ENCODE data around the gene C16orf90. TPM values are rescaled to one million over a fixed set of nuclear protein-coding genes. Genes with fewer than 3 reads are reported as not detected.

The C16orf90 gene
- total and polyA plus RNA-seq, 8 donors: not detected

GRCh38 chr16:3460585-3460984 is 34.7 kb downstream of the C16orf90 start:
- Histone ChIP-seq H3K27ac (no peak overlapping the region), H3K4me3 (no peak overlapping the region), H3K4me1 (peaks cover 23 to 43% (median 39%) of the 10 kb centered on the region in 3 donors)

GRCh38 chr16:3460121-3460520 is 35.2 kb downstream of the C16orf90 start:
- WGBS, 2 donors: 62 to 66% methylated on average over 7 of the region's 7 CpGs
- no peak for ATAC-seq
- peak overlapping the region in 1 of 4 donors; percentile 89 for H3K4me3 ChIP-seq

More at GRCh38 chr16:3460585-3460984, 34.7 kb downstream of the C16orf90 start:
- FAIRE-seq (no peak), DNase-seq (no peak), ATAC-seq (no peak)
- no peak for TF ChIP-seq CTCF (IDR thresholded peaks at IDR 0.05)
- H3K27me3 ChIP-seq: no peaks in the 10 kb centered on the region
- H3K9me3 ChIP-seq: no peaks in the 10 kb centered on the region
- 72 to 80% methylated on average over 8 of the region's 8 CpGs for WGBS, 2 donors
- intact Hi-C loops (cut with DNase I): no loop called here
- H3K36me3 ChIP-seq: no peaks in the 10 kb centered on the region

GRCh38 chr16:3459401-3460090 is 35.7 kb downstream of the C16orf90 start:
- FAIRE-seq (no peak), ATAC-seq (no peak), DNase-seq (no peak)
- intact Hi-C loops (cut with DNase I): no loop called here
- H3K27ac ChIP-seq: peak overlapping the region in 2 of 4 donors; percentile 95 to 99
- H3K4me1 ChIP-seq: peaks cover 23 to 43% (median 39%) of the 10 kb centered on the region in 3 donors
- peak overlapping the region in 1 of 4 donors; percentile 89 for H3K4me3 ChIP-seq
- no peaks in the 10 kb centered on the region for H3K27me3 ChIP-seq
- H3K9me3 ChIP-seq: no peaks in the 10 kb centered on the region
- WGBS, 2 donors: 32 to 34% methylated on average over 9 of the region's 9 CpGs
- no peak for TF ChIP-seq CTCF (IDR thresholded peaks at IDR 0.05)
- H3K36me3 ChIP-seq: no peaks in the 10 kb centered on the region

More at GRCh38 chr16:3460121-3460520, 35.2 kb downstream of the C16orf90 start:
- peaks cover 23 to 43% (median 39%) of the 10 kb centered on the region in 3 donors for H3K4me1 ChIP-seq
- H3K9me3 ChIP-seq: no peaks in the 10 kb centered on the region
- intact Hi-C loops (cut with DNase I): no loop called here
- DNase-seq: no peak
- TF ChIP-seq CTCF (IDR thresholded peaks at IDR 0.05): no peak
- H3K36me3 ChIP-seq: no peaks in the 10 kb centered on the region
- H3K27ac ChIP-seq: peak overlapping the region in 1 of 4 donors; percentile 95
- no peak for FAIRE-seq
- no peaks in the 10 kb centered on the region for H3K27me3 ChIP-seq

GRCh38 chr16:3458852-3459361 is 36.4 kb downstream of the C16orf90 start:
- FAIRE-seq: peak; percentile 82
- Histone ChIP-seq H3K36me3 (no peaks in the 10 kb centered on the region), H3K27ac (peak overlapping the region; percentile 83 to 99 (median 95)), H3K4me1 (peaks cover 23 to 43% (median 39%) of the 10 kb centered on the region in 3 donors), H3K9me3 (no peaks in the 10 kb centered on the region), H3K4me3 (peak overlapping the region; percentile 58 to 89 (median 73)), H3K27me3 (no peaks in the 10 kb centered on the region)
- peak; percentile 58 to 77 (median 72) for ATAC-seq
- peak in 3 of 6 donors; percentile 52 to 66 (median 65) for DNase-seq
- WGBS, 2 donors: 1 to 2% methylated on average over 10 of the region's 10 CpGs
- no peak for TF ChIP-seq CTCF (IDR thresholded peaks at IDR 0.05)
- intact Hi-C loops (cut with DNase I): no loop called here
